Suprapubic skin (tissue), 3 donors: ENCODE data around the gene GARIN5A.

Experiments used
- POLR2AphosphoS5 ChIP-seq, 3 donors: sonication (generic); formaldehyde crosslinking; IDR thresholded peaks; one replicate each; pipeline ENCODE4 v1.6.1; 2017; ENCODE audit warnings: antibody characterized with exemption in 3 of 3
- TF ChIP-seq, protein P1 (sequence below), 2 donors: fragments of 200-600 bp in 1 of 2; fragments of 450-650 bp in 1 of 2; sonication (generic) in 1 of 2; IDR thresholded peaks; one replicate each; pipeline ENCODE4 v1.5.1; 2016 to 2019; ENCODE audit warnings: antibody characterized with exemption in 2 of 2, mild to moderate bottlenecking in 1 of 2, moderate library complexity in 1 of 2

DNA sequence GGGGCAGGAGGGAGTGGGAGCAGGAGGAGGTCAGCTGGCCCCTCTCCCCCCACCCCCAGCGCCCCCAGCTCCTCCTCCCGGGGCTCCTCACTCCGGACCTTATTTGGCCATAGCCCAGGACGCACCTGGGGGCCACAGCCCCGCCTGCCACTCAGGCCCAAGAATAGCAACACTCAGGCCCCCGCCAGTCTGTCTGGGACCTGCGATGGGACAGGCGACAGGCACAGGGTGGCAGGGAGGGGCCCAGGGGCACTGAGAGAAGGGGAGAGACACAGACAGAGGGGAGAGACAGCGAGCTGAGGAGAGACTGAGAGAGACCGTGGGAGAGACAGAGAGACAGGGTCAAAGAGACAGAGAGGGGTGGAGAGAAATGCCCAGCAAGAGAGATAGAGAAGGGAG, 24.1 kb upstream of the GARIN5A start:
- TF ChIP-seq, protein P1, sequence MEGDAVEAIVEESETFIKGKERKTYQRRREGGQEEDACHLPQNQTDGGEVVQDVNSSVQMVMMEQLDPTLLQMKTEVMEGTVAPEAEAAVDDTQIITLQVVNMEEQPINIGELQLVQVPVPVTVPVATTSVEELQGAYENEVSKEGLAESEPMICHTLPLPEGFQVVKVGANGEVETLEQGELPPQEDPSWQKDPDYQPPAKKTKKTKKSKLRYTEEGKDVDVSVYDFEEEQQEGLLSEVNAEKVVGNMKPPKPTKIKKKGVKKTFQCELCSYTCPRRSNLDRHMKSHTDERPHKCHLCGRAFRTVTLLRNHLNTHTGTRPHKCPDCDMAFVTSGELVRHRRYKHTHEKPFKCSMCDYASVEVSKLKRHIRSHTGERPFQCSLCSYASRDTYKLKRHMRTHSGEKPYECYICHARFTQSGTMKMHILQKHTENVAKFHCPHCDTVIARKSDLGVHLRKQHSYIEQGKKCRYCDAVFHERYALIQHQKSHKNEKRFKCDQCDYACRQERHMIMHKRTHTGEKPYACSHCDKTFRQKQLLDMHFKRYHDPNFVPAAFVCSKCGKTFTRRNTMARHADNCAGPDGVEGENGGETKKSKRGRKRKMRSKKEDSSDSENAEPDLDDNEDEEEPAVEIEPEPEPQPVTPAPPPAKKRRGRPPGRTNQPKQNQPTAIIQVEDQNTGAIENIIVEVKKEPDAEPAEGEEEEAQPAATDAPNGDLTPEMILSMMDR (IDR thresholded peaks at IDR 0.05), result no peak
- no peak for TF ChIP-seq POLR2AphosphoS5 (IDR thresholded peaks at IDR 0.05)
